NCI-H1694 treated with DMSO at 0.1 percent for 48 hours (cell line): ENCODE results near the gene BRMS1L.
A peak's percentile ranks its signal among the peaks of the same experiment; 100 is the strongest.
"Not testable (repeated sequence)": the region's sequence is repeated elsewhere in the genome, so short reads cannot be mapped to it uniquely, and the experiment has no call there.

Experiments
- DNase-seq: peaks from one replicate; lab custom pipeline; 2025; lab: John Stamatoyannopoulos, UW

The BRMS1L gene

DNA sequence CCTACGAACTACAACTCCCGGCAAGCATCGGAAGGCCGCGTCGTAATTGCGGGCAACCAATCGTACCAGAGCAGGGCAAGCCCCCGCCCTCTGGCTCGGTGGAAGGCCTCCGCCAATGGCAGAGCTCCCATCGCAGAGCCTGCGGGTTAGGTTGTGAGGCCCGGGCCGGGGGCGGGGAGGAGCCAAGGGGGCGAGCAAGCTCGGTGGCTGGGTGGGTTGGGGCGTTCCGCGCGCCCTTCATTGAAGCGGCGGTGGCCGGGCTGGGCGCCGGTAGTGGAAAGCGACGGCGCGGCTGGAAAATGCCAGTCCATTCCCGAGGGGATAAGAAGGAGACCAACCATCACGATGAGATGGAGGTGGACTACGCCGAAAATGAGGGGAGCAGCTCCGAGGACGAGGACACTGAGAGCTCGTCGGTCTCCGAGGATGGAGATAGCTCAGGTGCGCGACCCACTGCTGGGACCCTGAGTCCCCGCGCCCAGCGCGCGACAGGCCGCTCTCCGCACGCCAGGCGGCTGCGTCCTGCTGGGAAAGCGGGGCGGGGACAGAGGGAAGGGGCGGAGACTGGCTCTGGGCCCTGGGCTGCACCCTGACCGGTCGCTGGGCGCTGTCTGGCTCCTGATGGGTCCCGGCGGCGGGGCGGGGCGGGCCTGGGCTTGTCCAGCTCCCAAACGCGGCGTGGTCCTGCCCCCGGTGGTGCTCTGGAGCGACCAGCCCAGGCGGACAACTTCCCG is at the start of gene BRMS1L:
Gene BRMS1L, plus strand, starts transcription at position 121 of the 734 bp plus-strand sequence. Its CDS starts 179 bp downstream, at position 300.
- DNase-seq, result peak; percentile 99

DNA sequence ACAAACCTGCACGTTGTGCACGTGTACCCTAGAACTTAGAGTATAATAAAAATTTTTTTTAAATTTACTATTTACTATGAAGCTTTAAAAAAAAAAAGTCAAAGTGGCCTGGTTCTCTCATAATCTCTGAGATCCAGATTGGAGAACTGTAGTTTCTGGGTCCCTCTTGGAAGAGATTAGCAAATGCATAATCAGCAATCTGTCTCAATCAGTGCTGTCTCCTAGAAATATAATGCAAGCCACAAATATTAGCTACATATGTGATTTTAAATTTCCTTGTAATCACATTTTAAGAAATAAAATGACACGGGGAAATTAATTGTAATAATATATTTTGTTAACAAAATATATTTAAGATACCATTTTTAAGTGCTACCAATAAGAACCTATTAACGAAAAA is 49.3 kb upstream of the BRMS1L start:
- DNase-seq, result no peak

DNA sequence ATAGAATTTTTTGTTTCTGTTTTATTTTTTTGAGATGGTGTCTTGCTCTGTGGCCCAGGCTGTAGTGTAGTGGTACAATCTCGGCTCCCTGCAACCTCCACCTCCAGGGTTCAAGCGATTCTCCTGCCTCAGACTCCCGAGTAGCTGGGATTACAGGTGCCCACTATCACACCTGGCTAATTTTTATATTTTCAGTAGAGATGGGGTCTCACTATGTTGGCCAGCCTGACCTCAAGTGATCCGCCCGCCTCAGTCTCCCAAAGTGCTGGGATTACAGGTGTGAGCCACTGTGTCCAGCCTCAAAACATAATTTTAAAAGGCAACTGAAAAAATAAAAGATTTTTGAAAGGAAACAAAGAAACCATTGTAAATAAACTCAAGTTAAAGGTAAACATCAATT is 48.6 kb upstream of the BRMS1L start:
- DNase-seq, result not testable (repeated sequence)

DNA sequence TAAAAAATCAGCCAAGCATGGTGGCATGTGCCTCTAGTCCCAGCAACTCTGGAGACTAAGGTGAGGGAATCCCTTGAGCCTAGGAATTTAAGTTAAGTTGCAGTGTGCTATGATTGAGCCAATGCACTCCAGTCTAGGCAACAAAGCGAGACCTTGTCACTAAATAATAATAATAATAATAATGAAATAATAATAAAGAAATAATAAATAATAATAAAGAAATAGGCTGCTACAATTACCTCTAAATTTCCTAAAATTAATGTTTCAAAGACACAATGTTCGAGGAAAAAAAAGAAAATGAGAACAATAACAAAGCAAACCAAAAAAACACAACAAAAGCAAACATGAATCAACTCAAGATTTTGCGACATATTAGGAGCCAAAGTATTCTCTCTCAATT is 46.8 kb upstream of the BRMS1L start:
- no peak for DNase-seq

- no peak for DNase-seq
Measured at GRCh38 chr14:35783699-35784098, 42.4 kb upstream of the BRMS1L start.

- no peak for DNase-seq
Measured at GRCh38 chr14:35786856-35787255, 39.3 kb upstream of the BRMS1L start.

GRCh38 chr14:35789651-35790050 is 36.5 kb upstream of the BRMS1L start:
- no peak for DNase-seq

- no peak for DNase-seq
Measured at GRCh38 chr14:35797796-35798195, 28.3 kb upstream of the BRMS1L start.

GRCh38 chr14:35806006-35806907 is 19.9 kb upstream of the BRMS1L start:
- no peak for DNase-seq

DNA sequence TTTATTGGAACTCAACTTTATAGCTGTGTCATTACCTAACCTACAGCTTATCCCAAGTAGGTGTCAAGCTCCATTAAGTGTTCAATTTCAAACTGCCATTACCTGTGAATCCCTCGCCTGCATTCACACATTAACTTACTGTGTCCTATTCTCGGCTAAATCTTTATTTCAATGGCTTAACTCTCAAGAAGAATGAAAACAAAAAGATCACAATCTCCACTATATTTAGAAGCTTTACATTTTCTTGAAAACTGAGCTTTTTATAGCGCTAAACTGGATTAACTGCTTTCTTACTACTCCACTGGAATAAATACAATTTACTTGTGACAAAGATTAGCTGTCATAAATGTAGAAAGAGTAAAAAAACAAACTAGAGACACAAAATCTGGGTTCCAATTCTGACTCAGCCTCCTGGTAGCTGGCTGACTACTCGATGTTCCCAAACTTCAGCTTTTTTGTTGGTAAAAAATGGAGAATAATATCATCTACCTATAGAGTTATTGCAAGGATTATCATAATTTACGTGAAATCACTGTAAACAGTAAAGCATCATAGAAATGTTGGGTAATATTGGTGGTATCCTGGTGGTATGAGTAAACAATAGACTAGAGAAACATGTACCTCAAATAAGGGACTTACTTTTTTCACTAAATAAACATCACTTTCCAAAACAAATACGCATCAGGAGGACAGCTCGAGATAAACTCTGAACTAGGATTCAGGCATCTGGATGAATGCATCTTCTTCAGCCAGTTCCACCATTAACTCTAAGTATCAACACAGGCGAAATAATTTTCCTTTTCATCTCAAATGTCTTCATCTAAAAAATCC is 18.8 kb upstream of the BRMS1L start:
- DNase-seq, result no peak

DNA sequence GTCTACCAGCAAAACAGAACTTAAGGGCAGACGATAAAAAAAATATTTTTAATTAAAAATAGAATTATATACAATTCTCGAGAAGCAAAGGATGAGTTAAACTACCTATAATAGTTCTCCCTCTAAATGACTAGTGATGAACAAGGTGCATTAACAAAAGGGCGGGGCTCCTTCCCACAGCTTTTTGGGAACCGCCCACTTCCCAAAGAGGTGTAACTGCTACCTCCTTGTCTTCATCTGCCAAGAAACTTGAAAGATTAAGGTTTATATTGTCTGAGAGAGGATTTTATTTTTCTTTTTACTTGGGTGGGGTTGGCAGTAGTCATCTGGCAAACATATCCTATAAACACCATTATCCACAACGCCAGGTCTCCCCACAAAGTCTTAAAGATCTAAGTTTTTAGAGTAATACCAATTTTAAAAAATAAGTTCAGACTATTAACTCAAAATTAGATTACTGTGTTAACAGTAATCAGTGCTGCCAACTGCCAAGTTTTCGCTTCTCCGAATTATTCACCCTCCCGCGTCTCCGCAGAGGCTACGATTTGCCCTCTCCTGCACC is 18.0 kb upstream of the BRMS1L start:
- DNase-seq, result no peak

DNA sequence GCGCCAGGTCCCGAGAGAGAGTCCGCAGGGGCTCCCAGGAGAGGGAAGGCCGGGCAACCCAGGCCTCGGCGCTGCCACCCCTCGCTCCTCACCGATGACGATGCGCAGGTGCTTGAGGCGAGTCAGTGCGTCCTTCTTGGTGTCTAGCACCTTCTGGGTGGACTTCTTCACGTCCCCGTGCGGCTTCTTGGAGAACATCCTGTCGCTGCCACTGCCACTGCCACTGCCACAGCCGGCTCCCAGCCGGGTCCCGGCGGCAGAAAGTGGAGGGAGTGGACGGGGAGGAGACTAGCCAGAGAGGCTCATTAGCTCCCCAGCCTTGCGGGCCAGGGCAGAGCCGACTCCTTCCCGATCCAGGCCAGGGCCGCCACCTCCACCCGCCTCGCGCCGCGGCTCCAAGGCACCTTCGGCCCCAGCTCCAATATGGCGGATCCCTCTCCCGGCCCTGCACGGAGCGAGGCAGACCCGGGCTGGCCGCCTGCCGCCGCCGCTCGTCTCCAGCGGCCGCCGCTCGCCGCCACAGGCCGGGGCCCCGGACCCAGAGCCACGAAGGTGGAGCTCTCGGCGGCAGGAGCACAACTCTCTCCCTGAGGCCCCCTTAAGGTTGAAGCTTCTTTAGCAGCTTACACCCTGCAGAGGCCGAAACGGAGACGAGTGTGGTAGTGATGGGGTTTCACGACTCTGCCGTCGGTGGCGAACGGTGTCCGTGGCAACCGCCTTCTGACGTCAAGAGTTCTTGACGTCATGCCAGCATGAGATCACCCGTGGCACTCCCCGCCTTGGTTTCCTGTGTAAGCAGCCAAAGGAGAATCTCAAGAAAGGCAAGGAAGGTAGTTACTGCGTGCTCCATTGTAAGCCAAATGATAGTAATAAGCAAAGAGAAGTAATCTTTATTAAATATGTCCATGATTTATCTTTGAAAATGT is 17.2 kb upstream of the BRMS1L start, which contains the start of gene RALGAPA1:
Gene RALGAPA1, minus strand, starts transcription at position 658 of the 926 bp plus-strand sequence. Its CDS starts 460 bp downstream, at position 198.
- peak; percentile 98 for DNase-seq

GRCh38 chr14:35809597-35809996 is 16.5 kb upstream of the BRMS1L start:
- no peak for DNase-seq

GRCh38 chr14:35810963-35811362 is 15.2 kb upstream of the BRMS1L start:
- DNase-seq, result no peak

DNA sequence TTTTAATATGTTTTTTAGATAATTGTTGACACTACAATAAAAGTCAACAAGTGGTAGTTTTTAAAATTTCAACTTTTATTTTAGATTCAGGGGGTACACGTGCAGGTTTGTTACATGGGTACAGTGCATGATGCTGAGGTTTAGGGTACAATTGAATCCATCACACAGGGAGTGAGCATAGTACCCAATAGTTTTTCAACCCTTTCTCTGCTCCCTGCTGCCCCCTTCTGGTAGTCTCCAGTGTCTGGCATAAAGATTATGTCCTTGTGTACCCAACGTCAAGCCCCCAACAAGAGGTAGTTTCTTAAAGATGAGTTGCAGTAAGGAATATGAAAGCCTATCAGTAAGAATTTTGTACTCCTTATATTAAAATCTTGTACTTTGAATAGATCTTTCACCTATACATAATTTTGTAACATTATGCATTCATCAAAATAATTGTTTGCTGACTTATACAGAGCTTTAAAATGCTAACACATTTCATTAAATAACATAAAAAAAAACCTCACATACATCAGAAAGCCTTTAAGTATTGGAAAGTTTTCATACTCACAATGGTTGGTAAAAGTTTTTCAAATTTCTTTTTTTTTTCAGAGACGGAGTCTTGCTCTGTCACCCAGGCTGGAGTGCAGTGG is 11.7 kb upstream of the BRMS1L start:
- DNase-seq, result peak; percentile 59

- DNase-seq, result peak; percentile 19
Measured at GRCh38 chr14:35818346-35819115, 7.6 kb upstream of the BRMS1L start.

GRCh38 chr14:35819591-35820540 is 6.3 kb upstream of the BRMS1L start:
- DNase-seq, result no peak
